ENCODE measurements around the gene MED27. TPM values are rescaled to one million over a fixed set of nuclear protein-coding genes. Genes with fewer than 3 reads are reported as not detected.

MED27 gene
- total and polyA plus RNA-seq, 10 of the 15 experiments (the other 5 are each of a cell fraction or from before 2014, with no cell fraction given) = 20.3 to 50.3 (median 35.5) TPM

DNA sequence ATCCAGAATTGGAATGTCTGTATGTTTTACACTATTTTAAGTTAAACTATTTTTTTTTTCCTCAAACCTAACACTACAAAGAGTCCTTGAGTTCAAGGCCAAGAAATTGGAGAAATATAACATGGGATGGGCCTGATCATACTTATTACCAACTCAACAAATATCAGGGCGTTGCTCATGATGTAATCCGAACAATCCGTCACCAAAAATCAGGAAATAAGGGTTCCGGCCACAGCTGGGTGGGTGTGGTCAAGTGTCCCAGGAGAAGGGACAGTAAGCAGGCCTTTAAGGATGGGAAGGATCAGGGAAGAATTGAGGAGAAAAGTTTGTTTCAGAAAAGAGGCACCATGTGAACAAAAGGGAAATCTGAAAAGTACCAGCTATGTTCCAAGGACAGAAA, 29.8 kb downstream of the MED27 start:
- ChIA-PET CTCF (no interaction called here), POLR2A (no interaction called here), SMC1A (ENCODE audit: uncharacterized antibody, unreplicated experiment) (no interaction called here), RAD21 (ENCODE audit: unreplicated experiment) (no interaction called here)
- Histone ChIP-seq H3K4me3 (no peak overlapping the region), H4K20me1 (ENCODE audit: control insufficient read depth, insufficient read depth) (0 out of 2 replicates have a peak, but pooled peaks cover 2% of the 10 kb centered on the region), H3K27me3 (replicated peaks in 1 of 2; ENCODE audit: control insufficient read depth in 2 of 2, insufficient read depth in 2 of 2, low read length in 1 of 2) (no peaks in the 10 kb centered on the region), H3K27ac (ENCODE audit: control insufficient read depth, insufficient read depth) (no peak overlapping the region), H3K4me2 (ENCODE audit: control insufficient read depth, insufficient read depth) (no peak overlapping the region), H3K36me3 (ENCODE audit: control insufficient read depth in 2 of 2, insufficient read depth in 2 of 2, low read length in 1 of 2) (no peaks in the 10 kb centered on the region), H3K79me2 (ENCODE audit: control insufficient read depth, insufficient read depth, low read length) (no peaks in the 10 kb centered on the region; the same call in 1 of the 2 replicates), H3K9me3 (replicated peaks; ENCODE audit: control insufficient read depth, insufficient read depth, low read length) (no peaks in the 10 kb centered on the region), H3K9ac (ENCODE audit: control insufficient read depth, insufficient read depth, low read length) (no peak overlapping the region), H2AFZ (ENCODE audit: control insufficient read depth, low read depth, low read length) (no peak overlapping the region), H3K4me1 (ENCODE audit: control insufficient read depth, insufficient read depth, low read length) (no peaks in the 10 kb centered on the region)
- intact Hi-C loops (cut with micrococcal nuclease; ENCODE audit: unreplicated experiment) (no loop called here), in situ Hi-C loops (cut with MboI) (no loop called here)
- TF ChIP-seq SUPT20H (IDR thresholded peaks at IDR 0.05; ENCODE audit: borderline replicate concordance, control insufficient read depth, low read depth, low read length) = no peak
- no peak for TF ChIP-seq TCF12 (IDR thresholded peaks at IDR 0.05; ENCODE audit: low read depth, low read length)
- TF ChIP-seq MEF2B (IDR thresholded peaks at IDR 0.05; ENCODE audit: partially characterized antibody, poor library complexity, severe bottlenecking) = no peak
- no peak for TF ChIP-seq PML (IDR thresholded peaks at IDR 0.05; ENCODE audit: low read length)
- DNase-seq (ENCODE audit: low read depth, low spot score) (no peak), FAIRE-seq (no peak), ATAC-seq (no peak)
- 95% methylated on average over 4 of the region's 4 CpGs for WGBS (ENCODE audit: insufficient coverage, insufficient replicate concordance, low lambda C conversion rate, missing lambda C conversion rate)
- BruUV-seq (replicated peaks) = no TSS peak

DNA sequence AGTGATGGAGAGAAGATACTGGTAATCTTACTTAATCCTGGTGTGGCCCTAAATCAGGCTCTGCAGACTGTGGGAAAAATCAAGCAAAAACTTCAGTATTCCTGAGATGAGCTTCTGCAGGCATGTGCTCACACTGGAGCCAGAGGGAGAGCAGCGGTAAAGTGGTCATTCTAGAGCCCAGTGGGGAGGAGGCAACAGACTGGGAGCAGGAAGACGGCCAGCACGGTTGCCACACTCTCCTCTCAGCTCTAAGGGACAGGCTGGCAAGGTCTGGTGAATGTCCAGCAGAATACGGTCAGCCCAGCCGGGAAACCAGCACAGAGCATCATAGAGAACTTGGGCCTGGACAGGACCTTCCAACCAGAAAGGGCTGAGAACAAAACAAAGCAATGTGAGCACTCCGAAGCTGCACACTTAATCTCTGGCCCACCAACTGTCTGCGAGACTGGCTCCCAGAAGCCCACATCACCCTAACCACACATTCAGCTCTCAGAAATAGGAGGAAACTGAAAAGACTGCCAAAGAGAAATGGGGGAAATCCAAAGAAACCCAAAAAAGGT, 30.3 kb downstream of the MED27 start:
- TF ChIP-seq CHD2 (IDR thresholded peaks at IDR 0.05; ENCODE audit: borderline replicate concordance, low read depth, low read length) = no peak
- TF ChIP-seq ZNF207 (IDR thresholded peaks at IDR 0.05; ENCODE audit: borderline replicate concordance) = no peak
- no peak for TF ChIP-seq CHD4 (IDR thresholded peaks at IDR 0.05)
- TF ChIP-seq, protein P1, sequence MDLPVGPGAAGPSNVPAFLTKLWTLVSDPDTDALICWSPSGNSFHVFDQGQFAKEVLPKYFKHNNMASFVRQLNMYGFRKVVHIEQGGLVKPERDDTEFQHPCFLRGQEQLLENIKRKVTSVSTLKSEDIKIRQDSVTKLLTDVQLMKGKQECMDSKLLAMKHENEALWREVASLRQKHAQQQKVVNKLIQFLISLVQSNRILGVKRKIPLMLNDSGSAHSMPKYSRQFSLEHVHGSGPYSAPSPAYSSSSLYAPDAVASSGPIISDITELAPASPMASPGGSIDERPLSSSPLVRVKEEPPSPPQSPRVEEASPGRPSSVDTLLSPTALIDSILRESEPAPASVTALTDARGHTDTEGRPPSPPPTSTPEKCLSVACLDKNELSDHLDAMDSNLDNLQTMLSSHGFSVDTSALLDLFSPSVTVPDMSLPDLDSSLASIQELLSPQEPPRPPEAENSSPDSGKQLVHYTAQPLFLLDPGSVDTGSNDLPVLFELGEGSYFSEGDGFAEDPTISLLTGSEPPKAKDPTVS (IDR thresholded peaks at IDR 0.05; ENCODE audit: low read depth, low read length) = no peak
- TF ChIP-seq ZNF384 (IDR thresholded peaks at IDR 0.05; ENCODE audit: borderline replicate concordance, low read depth, low read length) = no peak
- no peak for TF ChIP-seq NBN (IDR thresholded peaks at IDR 0.05)
- TF ChIP-seq USF1 (IDR thresholded peaks at IDR 0.05; ENCODE audit: borderline replicate concordance, extremely low read length, insufficient read depth, low read depth, low read length) = no peak
- no peak for TF ChIP-seq IKZF2 (IDR thresholded peaks at IDR 0.05)
- TF ChIP-seq ASH2L (IDR thresholded peaks at IDR 0.05; ENCODE audit: borderline replicate concordance, low read depth) = no peak
- TF ChIP-seq PAX5 (IDR thresholded peaks at IDR 0.05; ENCODE audit: borderline replicate concordance, low read depth, low read length) = no peak
- no peak for TF ChIP-seq EP300 (IDR thresholded peaks at IDR 0.05; ENCODE audit: borderline replicate concordance in 1 of 2, control insufficient read depth in 1 of 2, low read depth in 2 of 2, low read length in 2 of 2)
- TF ChIP-seq STAT1 (conservative IDR thresholded peaks at IDR 0.05) = no peak
- no TSS peak for BruUV-seq (replicated peaks)
- FAIRE-seq (peak; percentile 7), DNase-seq (ENCODE audit: low read depth, low spot score) (no peak), ATAC-seq (no peak)
- Histone ChIP-seq H3K79me2 (ENCODE audit: control insufficient read depth, insufficient read depth, low read length) (no peaks in the 10 kb centered on the region; the same call in 1 of the 2 replicates), H4K20me1 (ENCODE audit: control insufficient read depth, insufficient read depth) (no peaks in the 10 kb centered on the region), H3K4me3 (no peak overlapping the region), H3K27me3 (replicated peaks in 1 of 2; ENCODE audit: control insufficient read depth in 2 of 2, insufficient read depth in 2 of 2, low read length in 1 of 2) (no peaks in the 10 kb centered on the region), H2AFZ (ENCODE audit: control insufficient read depth, low read depth, low read length) (no peak overlapping the region), H3K36me3 (ENCODE audit: control insufficient read depth in 2 of 2, insufficient read depth in 2 of 2, low read length in 1 of 2) (no peaks in the 10 kb centered on the region), H3K9me3 (replicated peaks; ENCODE audit: control insufficient read depth, insufficient read depth, low read length) (no peaks in the 10 kb centered on the region), H3K4me1 (ENCODE audit: control insufficient read depth, insufficient read depth, low read length) (no peaks in the 10 kb centered on the region), H3K9ac (ENCODE audit: control insufficient read depth, insufficient read depth, low read length) (no peak overlapping the region), H3K4me2 (ENCODE audit: control insufficient read depth, insufficient read depth) (no peak overlapping the region), H3K27ac (ENCODE audit: control insufficient read depth, insufficient read depth) (no peak overlapping the region)
- CTCF ChIA-PET = no interaction called here
- 87% methylated on average over 7 of the region's 7 CpGs for WGBS (ENCODE audit: insufficient coverage, insufficient replicate concordance, low lambda C conversion rate, missing lambda C conversion rate)
- intact Hi-C loops (cut with micrococcal nuclease; ENCODE audit: unreplicated experiment) = no loop called here
- POLR2A ChIA-PET = no interaction called here
- SMC1A ChIA-PET (ENCODE audit: uncharacterized antibody, unreplicated experiment) = no interaction called here
- RAD21 ChIA-PET (ENCODE audit: unreplicated experiment) = no interaction called here
- in situ Hi-C loops (cut with MboI) = no loop called here
